BE2C (cell line): ENCODE data around the gene KIAA1217.

Source experiments
- DNase-seq: peaks from one replicate; pipeline ENCODE4 v3.0.0-alpha.2; 2020
- H3K27me3 ChIP-seq: fragments of 250-450 bp; sonication (Bioruptor Pico); 2 replicates; pipeline ENCODE4 v1.5.1; 2020; ENCODE audit warnings: mild to moderate bottlenecking
- H3K36me3 ChIP-seq: fragments of 250-450 bp; sonication (Bioruptor Pico); 2 replicates; pipeline ENCODE4 v1.5.1; 2020; ENCODE audit warnings: mild to moderate bottlenecking
- H3K4me1 ChIP-seq: fragments of 250-450 bp; sonication (Bioruptor Pico); 2 replicates; pipeline ENCODE4 v1.5.1; 2020
- H3K4me3 ChIP-seq: 2 replicates; pipeline ENCODE4 v1.5.1; 2011; ENCODE audit warnings: low read depth, low read length
- H3K9me3 ChIP-seq: fragments of 250-450 bp; sonication (Bioruptor Pico); 2 replicates; pipeline ENCODE4 v1.5.1; 2020
- CTCF ChIP-seq: IDR thresholded peaks from 2 replicates; pipeline ENCODE4 v1.5.1; 2012; ENCODE audit warnings: mild to moderate bottlenecking, low read depth, low read length

Gene KIAA1217

GRCh38 chr10:24219963-24220362 lies 11.0 kb downstream of the KIAA1217 start:
- no peaks in the 10 kb centered on the region for H3K27me3 ChIP-seq
- no peak overlapping the region for H3K4me3 ChIP-seq
- no peak for TF ChIP-seq CTCF
- H3K36me3 ChIP-seq, result no peaks in the 10 kb centered on the region
- DNase-seq, result no peak
- no peaks in the 10 kb centered on the region for H3K9me3 ChIP-seq
- H3K4me1 ChIP-seq, result no peaks in the 10 kb centered on the region

GRCh38 chr10:24223341-24223740 lies 14.4 kb downstream of the KIAA1217 start:
- H3K4me1 ChIP-seq, result no peaks in the 10 kb centered on the region
- no peaks in the 10 kb centered on the region for H3K9me3 ChIP-seq
- no peak overlapping the region for H3K4me3 ChIP-seq
- H3K27me3 ChIP-seq, result no peaks in the 10 kb centered on the region
- TF ChIP-seq CTCF, result no peak
- DNase-seq, result no peak
- no peaks in the 10 kb centered on the region for H3K36me3 ChIP-seq

- H3K36me3 ChIP-seq, result no peaks in the 10 kb centered on the region
- no peaks in the 10 kb centered on the region for H3K4me1 ChIP-seq
- no peak for DNase-seq
- H3K27me3 ChIP-seq, result no peaks in the 10 kb centered on the region
- no peak overlapping the region for H3K4me3 ChIP-seq
- no peaks in the 10 kb centered on the region for H3K9me3 ChIP-seq
- no peak for TF ChIP-seq CTCF
These were observed 15.0 kb downstream of the KIAA1217 start for GRCh38 chr10:24223953-24224352.

- TF ChIP-seq CTCF, result no peak
- no peaks in the 10 kb centered on the region for H3K4me1 ChIP-seq
- DNase-seq, result no peak
- no peak overlapping the region for H3K4me3 ChIP-seq
- no peaks in the 10 kb centered on the region for H3K27me3 ChIP-seq
- no peaks in the 10 kb centered on the region for H3K36me3 ChIP-seq
- H3K9me3 ChIP-seq, result no peaks in the 10 kb centered on the region
These were observed 19.7 kb downstream of the KIAA1217 start for GRCh38 chr10:24228642-24229041.

GRCh38 chr10:24229909-24230308 lies 21.0 kb downstream of the KIAA1217 start:
- Histone ChIP-seq H3K27me3 (no peaks in the 10 kb centered on the region), H3K36me3 (no peaks in the 10 kb centered on the region), H3K4me1 (no peaks in the 10 kb centered on the region), H3K4me3 (no peak overlapping the region), H3K9me3 (no peaks in the 10 kb centered on the region)
- TF ChIP-seq CTCF, result no peak
- no peak for DNase-seq

- H3K27me3 ChIP-seq, result no peaks in the 10 kb centered on the region
- no peaks in the 10 kb centered on the region for H3K4me1 ChIP-seq
- H3K36me3 ChIP-seq, result no peaks in the 10 kb centered on the region
- H3K4me3 ChIP-seq, result no peak overlapping the region
- no peaks in the 10 kb centered on the region for H3K9me3 ChIP-seq
- no peak for TF ChIP-seq CTCF
- DNase-seq, result no peak
These were observed 22.3 kb downstream of the KIAA1217 start for GRCh38 chr10:24231200-24231599.
